Measurements from ENCODE around the gene RALGAPA2. TPM values are rescaled to one million over a fixed set of nuclear protein-coding genes. Genes with fewer than 3 reads are reported as not detected.

RALGAPA2 gene
- total RNA-seq, 6 experiments from 2014 or later: 2.4 to 3.7 (median 3.2) TPM

GRCh38 chr20:20561172-20561571 lies 151.3 kb downstream of the RALGAPA2 start:
- Mint-ChIP-seq H3K4me3 (no peak overlapping the region), H3K36me3 (ENCODE audit: low read depth) (no peaks in the 10 kb centered on the region), H3K27me3 (ENCODE audit: insufficient read depth) (peaks cover 4% of the 10 kb centered on the region; the same call in 1 of the 2 replicates), H3K9me3 (no peaks in the 10 kb centered on the region), H3K4me1 (ENCODE audit: low read depth) (no peaks in the 10 kb centered on the region), H3K27ac (no peak overlapping the region)
- no peak for DNase-seq
- TF ChIP-seq, protein P1, sequence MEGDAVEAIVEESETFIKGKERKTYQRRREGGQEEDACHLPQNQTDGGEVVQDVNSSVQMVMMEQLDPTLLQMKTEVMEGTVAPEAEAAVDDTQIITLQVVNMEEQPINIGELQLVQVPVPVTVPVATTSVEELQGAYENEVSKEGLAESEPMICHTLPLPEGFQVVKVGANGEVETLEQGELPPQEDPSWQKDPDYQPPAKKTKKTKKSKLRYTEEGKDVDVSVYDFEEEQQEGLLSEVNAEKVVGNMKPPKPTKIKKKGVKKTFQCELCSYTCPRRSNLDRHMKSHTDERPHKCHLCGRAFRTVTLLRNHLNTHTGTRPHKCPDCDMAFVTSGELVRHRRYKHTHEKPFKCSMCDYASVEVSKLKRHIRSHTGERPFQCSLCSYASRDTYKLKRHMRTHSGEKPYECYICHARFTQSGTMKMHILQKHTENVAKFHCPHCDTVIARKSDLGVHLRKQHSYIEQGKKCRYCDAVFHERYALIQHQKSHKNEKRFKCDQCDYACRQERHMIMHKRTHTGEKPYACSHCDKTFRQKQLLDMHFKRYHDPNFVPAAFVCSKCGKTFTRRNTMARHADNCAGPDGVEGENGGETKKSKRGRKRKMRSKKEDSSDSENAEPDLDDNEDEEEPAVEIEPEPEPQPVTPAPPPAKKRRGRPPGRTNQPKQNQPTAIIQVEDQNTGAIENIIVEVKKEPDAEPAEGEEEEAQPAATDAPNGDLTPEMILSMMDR (IDR thresholded peaks at IDR 0.05): no peak

GRCh38 chr20:20557406-20557805 lies 155.0 kb downstream of the RALGAPA2 start:
- TF ChIP-seq, protein P1 (IDR thresholded peaks at IDR 0.05): no peak
- Mint-ChIP-seq H3K36me3 (ENCODE audit: low read depth) (no peaks in the 10 kb centered on the region), H3K27ac (no peak overlapping the region), H3K27me3 (ENCODE audit: insufficient read depth) (peaks cover 4% of the 10 kb centered on the region; the same call in 1 of the 2 replicates), H3K9me3 (no peaks in the 10 kb centered on the region), H3K4me1 (ENCODE audit: low read depth) (no peaks in the 10 kb centered on the region), H3K4me3 (no peak overlapping the region)
- DNase-seq: no peak

- no peaks in the 10 kb centered on the region for H3K9me3 Mint-ChIP-seq
- DNase-seq: no peak
- no peaks in the 10 kb centered on the region for H3K4me1 Mint-ChIP-seq (ENCODE audit: low read depth)
- no peaks in the 10 kb centered on the region for H3K36me3 Mint-ChIP-seq (ENCODE audit: low read depth)
- TF ChIP-seq, protein P1 (IDR thresholded peaks at IDR 0.05): no peak
- no peak overlapping the region for H3K4me3 Mint-ChIP-seq
- H3K27ac Mint-ChIP-seq: no peak overlapping the region
- peaks cover 4% of the 10 kb centered on the region; the same call in 1 of the 2 replicates for H3K27me3 Mint-ChIP-seq (ENCODE audit: insufficient read depth)
Observed at GRCh38 chr20:20555838-20556237, 156.6 kb downstream of the RALGAPA2 start.

GRCh38 chr20:20554951-20555350 lies 157.5 kb downstream of the RALGAPA2 start:
- Mint-ChIP-seq H3K27me3 (ENCODE audit: insufficient read depth) (peaks cover 4% of the 10 kb centered on the region; the same call in 1 of the 2 replicates), H3K4me1 (ENCODE audit: low read depth) (peaks cover 8% of the 10 kb centered on the region), H3K9me3 (no peaks in the 10 kb centered on the region), H3K27ac (no peak overlapping the region), H3K36me3 (ENCODE audit: low read depth) (no peaks in the 10 kb centered on the region), H3K4me3 (no peak overlapping the region)
- TF ChIP-seq, protein P1 (IDR thresholded peaks at IDR 0.05): no peak
- DNase-seq: no peak

GRCh38 chr20:20553541-20553940 lies 158.9 kb downstream of the RALGAPA2 start:
- no peaks in the 10 kb centered on the region for H3K9me3 Mint-ChIP-seq
- no peak overlapping the region for H3K27ac Mint-ChIP-seq
- H3K36me3 Mint-ChIP-seq (ENCODE audit: low read depth): no peaks in the 10 kb centered on the region

More at GRCh38 chr20:20553541-20553940, 158.9 kb downstream of the RALGAPA2 start:
- no peak overlapping the region for H3K4me3 Mint-ChIP-seq
- no peak for DNase-seq
- peaks cover 4% of the 10 kb centered on the region; the same call in 1 of the 2 replicates for H3K27me3 Mint-ChIP-seq (ENCODE audit: insufficient read depth)
- TF ChIP-seq, protein P1 (IDR thresholded peaks at IDR 0.05): no peak
- peaks cover 16% of the 10 kb centered on the region for H3K4me1 Mint-ChIP-seq (ENCODE audit: low read depth)
